ENCODE data around the gene KLHDC8A.
A peak's percentile ranks its signal among the peaks of the same experiment; 100 is the strongest.
"Not testable (repeated sequence)": the region's sequence is repeated elsewhere in the genome, so short reads cannot be mapped to it uniquely, and the experiment has no call there.

KLHDC8A gene

GRCh38 chr1:205371871-205372660, 15.3 kb upstream of the KLHDC8A start:
- DNase-seq (ENCODE audit: low spot score) = no peak

DNA sequence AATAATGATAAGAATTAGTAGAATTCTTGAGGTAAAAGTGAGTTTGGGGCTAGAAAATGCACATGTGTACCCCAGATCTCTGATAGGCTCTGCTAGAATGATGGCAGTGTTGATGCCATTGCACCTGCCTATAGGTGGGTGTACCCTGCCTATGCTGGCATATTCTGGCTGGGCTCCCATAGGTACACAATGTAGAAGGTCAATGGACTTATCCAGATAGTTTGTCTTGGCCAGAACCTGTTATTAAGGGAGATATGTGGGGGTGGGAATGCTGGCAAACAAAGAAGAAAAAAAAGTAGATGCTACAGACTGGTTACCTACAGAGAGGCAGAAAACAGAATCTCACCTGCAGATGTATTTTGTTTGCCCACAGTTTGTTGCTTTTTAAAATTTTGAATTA, 14.1 kb upstream of the KLHDC8A start:
- DNase-seq (ENCODE audit: low spot score) = no peak

- DNase-seq (ENCODE audit: low spot score) = peak; percentile 63
Observed at GRCh38 chr1:205369701-205370123, 13.0 kb upstream of the KLHDC8A start.

DNA sequence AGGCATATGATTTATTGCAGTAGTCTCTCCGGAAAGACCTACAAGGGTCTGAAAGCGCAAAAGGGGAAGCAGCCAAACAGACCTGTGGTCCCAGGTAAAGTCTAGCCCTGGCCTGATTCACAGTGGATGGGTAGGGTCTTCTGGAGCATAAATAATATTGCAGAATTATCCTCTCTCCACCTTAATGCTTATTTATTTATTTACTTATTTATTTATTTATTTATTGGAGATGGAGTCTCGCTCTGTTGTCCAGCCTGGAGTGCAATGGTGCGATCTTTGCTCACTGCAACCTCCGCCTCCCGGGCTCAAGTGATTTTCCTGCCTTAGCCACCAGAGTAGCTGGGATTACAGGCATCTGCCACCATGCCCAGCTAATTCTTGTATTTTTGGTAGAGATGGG, 11.8 kb upstream of the KLHDC8A start:
- DNase-seq (ENCODE audit: low spot score) = no peak

GRCh38 chr1:205365945-205366463, 9.3 kb upstream of the KLHDC8A start:
- DNase-seq (ENCODE audit: low spot score) = no peak

DNA sequence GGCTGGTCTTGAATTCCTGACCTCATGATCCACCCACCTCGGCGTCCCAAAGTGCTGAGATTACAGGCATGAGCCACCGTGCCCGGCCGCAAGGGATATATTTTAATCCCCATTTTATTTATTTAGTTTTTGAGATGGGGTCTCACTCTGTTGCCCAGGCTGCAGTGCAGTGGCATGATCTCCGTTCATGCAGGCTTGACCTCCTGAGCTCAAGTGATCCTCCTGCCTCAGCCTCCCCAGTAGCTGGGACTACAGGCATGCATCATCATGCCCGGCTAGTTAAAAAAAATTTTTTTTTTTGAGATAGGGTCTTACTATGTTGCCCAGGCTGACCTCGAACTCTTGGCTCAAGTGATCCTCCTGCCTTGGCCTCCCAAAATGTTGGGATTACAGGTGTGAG, 8.4 kb upstream of the KLHDC8A start:
- DNase-seq (ENCODE audit: low spot score) = not testable (repeated sequence)

DNA sequence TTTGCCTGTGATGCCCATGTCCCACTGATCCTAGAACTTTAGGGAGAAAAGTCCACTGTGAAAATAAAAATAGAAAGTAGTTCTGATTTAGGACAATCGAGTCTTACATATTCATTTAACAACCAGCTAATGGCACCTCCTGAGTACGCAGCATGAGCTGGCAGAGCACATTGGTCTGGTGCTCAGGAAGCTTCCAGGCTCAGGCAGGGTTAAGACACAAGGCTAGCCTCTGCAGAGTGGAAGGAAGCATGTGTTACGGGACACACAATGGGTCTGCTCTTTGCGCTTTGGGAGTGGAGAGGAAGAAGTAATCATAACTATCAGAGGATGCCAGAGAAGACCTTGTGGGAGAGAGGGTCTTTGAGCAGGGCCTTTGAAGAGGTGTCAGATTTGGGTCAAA, 4.2 kb upstream of the KLHDC8A start:
- DNase-seq (ENCODE audit: low spot score) = no peak

GRCh38 chr1:205359771-205360565, 3.2 kb upstream of the KLHDC8A start:
- DNase-seq (ENCODE audit: low spot score) = peak; percentile 79

GRCh38 chr1:205358579-205358978, 1.9 kb upstream of the KLHDC8A start:
- DNase-seq (ENCODE audit: low spot score) = no peak

DNA sequence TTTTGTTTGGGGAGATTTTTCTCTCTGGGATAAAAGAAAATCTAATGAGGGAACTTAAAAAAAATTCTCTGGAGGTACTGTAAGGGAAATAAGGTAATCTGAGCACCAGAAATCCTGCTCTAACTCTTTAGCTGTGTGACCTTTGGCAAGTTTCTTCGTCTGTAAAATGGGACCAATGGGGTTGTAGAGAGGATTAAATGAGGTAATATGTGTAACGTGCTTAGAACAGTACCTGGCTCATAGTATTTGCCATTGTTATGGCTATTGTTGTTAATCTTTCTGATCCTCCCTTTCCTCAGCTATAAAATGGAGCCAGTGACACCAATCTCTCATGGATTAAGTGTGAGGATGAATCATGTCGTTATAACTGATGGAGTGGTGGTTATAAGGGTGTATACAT, 845 bp upstream of the KLHDC8A start:
- DNase-seq (ENCODE audit: low spot score) = no peak

DNA sequence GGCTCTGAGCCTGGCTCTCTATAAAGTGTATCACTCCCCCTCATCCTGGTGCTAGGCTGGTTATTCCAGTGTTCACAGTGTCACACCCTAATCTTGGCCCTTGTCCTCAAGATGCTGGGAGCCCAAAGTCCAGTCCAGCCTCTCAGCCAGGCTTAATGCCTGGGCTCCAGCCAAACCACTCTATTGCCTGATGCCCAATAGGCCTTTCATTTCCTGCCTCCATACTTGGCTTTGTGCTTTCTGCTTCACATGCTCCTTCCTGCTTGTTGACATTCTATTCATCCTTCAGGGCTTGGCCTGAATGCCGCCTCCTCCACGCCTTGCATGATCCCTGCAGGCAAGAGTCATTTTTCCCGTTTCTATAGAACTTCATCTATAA, 1.7 kb downstream of the KLHDC8A start:
- DNase-seq (ENCODE audit: low spot score) = peak; percentile 67

DNA sequence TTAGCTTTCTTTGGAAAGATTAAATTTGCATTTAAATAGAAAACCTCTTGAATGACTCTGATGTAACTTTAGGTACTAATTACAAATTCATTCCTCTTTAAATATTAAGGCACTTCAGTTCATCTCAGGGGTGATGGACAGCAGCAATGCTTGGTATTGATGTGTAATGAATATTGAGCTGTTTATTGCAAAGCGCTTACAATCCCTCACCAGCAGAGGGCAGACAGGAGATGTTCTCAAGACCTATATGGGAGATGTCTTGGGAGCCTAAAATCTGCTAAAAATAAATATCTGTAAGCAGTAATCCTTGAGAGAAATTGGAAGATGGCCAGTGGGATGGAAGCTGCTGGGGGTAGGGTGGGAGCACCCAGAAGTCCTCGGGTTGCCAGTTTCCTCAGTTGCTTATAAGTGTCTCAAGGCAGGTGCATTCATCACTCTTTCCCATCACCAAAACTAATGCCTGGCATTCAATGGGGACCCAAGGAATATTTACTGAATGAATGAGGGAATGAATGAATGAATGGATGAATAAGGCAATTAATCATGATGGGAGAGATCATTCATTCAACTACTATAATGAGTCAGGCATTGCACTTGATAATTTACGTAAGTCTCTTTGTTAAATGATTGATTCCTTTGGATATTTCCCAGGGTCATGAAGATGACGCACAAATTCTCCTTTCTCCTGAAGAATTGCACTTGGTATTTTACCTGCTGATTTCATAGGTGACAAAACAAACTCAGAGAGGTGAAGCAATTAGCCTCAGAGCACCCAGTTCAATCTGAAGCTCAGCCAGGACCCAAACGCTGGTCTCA, 2.3 kb downstream of the KLHDC8A start:
- peak; percentile 89 for DNase-seq (ENCODE audit: low spot score)

DNA sequence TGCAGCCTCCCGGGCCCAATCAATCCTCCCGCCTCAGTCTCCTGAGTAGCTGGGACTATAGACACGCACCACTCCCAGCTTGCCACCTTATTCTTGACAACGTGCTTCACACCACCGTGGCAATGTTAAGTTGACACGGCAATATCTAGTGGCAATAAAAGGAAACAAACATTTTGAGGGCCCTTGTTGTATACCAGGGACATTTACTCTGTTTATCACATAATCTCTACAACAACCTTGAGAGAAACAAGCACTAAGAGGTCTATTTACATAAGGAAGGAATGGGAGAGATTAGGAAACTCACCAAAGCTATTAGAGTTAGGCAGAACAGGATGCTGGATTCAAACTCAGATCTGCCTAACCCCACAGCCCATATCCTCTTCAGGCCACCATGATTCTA, 3.1 kb downstream of the KLHDC8A start:
- no peak for DNase-seq (ENCODE audit: low spot score)

- DNase-seq (ENCODE audit: low spot score) = no peak
Observed at GRCh38 chr1:205353191-205353590, 3.5 kb downstream of the KLHDC8A start.

GRCh38 chr1:205351984-205352713, 4.6 kb downstream of the KLHDC8A start:
- DNase-seq (ENCODE audit: low spot score) = no peak

- no peak for DNase-seq (ENCODE audit: low spot score)
Observed at GRCh38 chr1:205350691-205351141, 6.0 kb downstream of the KLHDC8A start.

DNA sequence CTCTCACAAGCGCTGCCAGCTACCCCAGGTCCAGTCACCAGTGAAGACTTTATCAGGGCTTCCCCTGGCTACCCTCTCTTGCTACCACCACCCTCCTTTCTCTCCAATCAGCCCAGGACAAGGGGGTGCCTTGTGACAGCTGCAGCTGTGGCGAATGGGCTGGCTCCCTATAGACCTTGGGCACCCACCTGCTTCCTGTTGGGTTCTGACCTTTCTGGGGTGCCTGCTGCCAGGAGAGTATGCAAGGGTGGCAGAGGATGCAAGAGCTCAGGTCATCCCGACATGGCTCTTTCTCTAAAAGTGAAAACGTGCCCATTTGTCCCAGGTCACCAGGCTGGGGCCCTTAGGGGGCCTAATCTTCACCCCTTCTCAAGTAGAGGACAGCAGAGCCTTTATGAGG, 6.6 kb downstream of the KLHDC8A start:
- DNase-seq (ENCODE audit: low spot score) = no peak

- DNase-seq (ENCODE audit: low spot score) = no peak
Observed at GRCh38 chr1:205348554-205349487, 7.9 kb downstream of the KLHDC8A start.

GRCh38 chr1:205346956-205347574, 9.7 kb downstream of the KLHDC8A start:
- DNase-seq (ENCODE audit: low spot score) = no peak

GRCh38 chr1:205345761-205346160, 11.0 kb downstream of the KLHDC8A start:
- no peak for DNase-seq (ENCODE audit: low spot score)

All from Ammon's horn (tissue), 1 donor.